Adipocyte (in vitro differentiated cells): ENCODE results near the gene F13A1.
"Not testable (repeated sequence)": the region's sequence is repeated elsewhere in the genome, so short reads cannot be mapped to it uniquely, and the experiment has no call there.

Experiments
- DNase-seq: peaks from one replicate; pipeline ENCODE4 v3.0.0-alpha.2; 2015; ENCODE audit warnings: low read depth
- H3K27me3 ChIP-seq: replicated peaks from 2 replicates; pipeline ENCODE4 v1.7.0; 2013; ENCODE audit warnings: mild to moderate bottlenecking, low read length, moderate library complexity; ENCODE audit not compliant: control insufficient read depth, insufficient read depth
- H3K36me3 ChIP-seq: 2 replicates; pipeline ENCODE4 v1.7.0; 2013; ENCODE audit warnings: low read length, mild to moderate bottlenecking, moderate library complexity; ENCODE audit not compliant: control insufficient read depth, insufficient read depth, severe bottlenecking
- H3K4me1 ChIP-seq: 2 replicates; pipeline ENCODE4 v1.7.0; 2013; ENCODE audit warnings: mild to moderate bottlenecking, low read length, moderate library complexity; ENCODE audit not compliant: control insufficient read depth, insufficient read depth
- H3K4me3 ChIP-seq: 2 replicates; pipeline ENCODE4 v1.7.0; 2013; ENCODE audit warnings: mild to moderate bottlenecking, low read length, moderate library complexity
- H3K9ac ChIP-seq: 2 replicates; pipeline ENCODE4 v1.7.0; 2013; ENCODE audit warnings: mild to moderate bottlenecking, low read length, moderate library complexity
- H3K9me3 ChIP-seq: 2 replicates; pipeline ENCODE4 v1.7.0; 2013; ENCODE audit warnings: mild to moderate bottlenecking, low read length, moderate library complexity; ENCODE audit not compliant: control insufficient read depth

Gene F13A1

GRCh38 chr6:6317386-6317785 lies 3.1 kb downstream of the F13A1 start:
- Histone ChIP-seq H3K4me3 (no peak overlapping the region), H3K36me3 (no peaks in the 10 kb centered on the region), H3K27me3 (peaks cover 42% of the 10 kb centered on the region)

DNA sequence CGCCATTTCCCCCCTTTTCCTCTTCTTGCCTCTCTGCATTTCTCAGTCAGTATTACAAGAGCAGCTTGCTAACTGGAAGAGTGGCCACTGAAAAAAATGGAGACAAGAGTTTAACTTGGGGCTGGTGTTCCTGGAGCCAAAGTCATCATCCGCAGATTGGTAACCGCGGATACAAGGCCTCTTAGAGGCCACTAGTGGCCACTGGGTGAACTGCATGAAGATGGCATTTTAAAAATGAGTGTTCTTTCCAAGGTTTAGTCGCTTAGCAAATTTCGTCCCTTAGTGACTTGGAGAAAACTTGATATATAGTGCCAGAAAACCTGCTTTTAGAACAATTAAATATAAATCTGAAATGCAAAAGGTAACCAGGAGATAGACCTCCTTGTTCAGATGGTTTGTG lies 4.8 kb downstream of the F13A1 start:
- H3K9me3 ChIP-seq, result no peaks in the 10 kb centered on the region
- H3K27me3 ChIP-seq, result peaks cover 37% of the 10 kb centered on the region
- no peaks in the 10 kb centered on the region for H3K4me1 ChIP-seq
- H3K9ac ChIP-seq, result no peak overlapping the region
- peak; percentile 50 for DNase-seq
- no peaks in the 10 kb centered on the region for H3K36me3 ChIP-seq
- no peak overlapping the region for H3K4me3 ChIP-seq

More at GRCh38 chr6:6317386-6317785, 3.1 kb downstream of the F13A1 start:
- H3K9me3 ChIP-seq, result no peaks in the 10 kb centered on the region
- no peak overlapping the region for H3K9ac ChIP-seq
- no peak for DNase-seq
- no peaks in the 10 kb centered on the region for H3K4me1 ChIP-seq

- Histone ChIP-seq H3K27me3 (peaks cover 36% of the 10 kb centered on the region), H3K4me3 (no peak overlapping the region), H3K9ac (no peak overlapping the region), H3K4me1 (no peaks in the 10 kb centered on the region), H3K36me3 (no peaks in the 10 kb centered on the region), H3K9me3 (no peaks in the 10 kb centered on the region)
- no peak for DNase-seq
Observed at GRCh38 chr6:6314596-6314995, 5.9 kb downstream of the F13A1 start.

DNA sequence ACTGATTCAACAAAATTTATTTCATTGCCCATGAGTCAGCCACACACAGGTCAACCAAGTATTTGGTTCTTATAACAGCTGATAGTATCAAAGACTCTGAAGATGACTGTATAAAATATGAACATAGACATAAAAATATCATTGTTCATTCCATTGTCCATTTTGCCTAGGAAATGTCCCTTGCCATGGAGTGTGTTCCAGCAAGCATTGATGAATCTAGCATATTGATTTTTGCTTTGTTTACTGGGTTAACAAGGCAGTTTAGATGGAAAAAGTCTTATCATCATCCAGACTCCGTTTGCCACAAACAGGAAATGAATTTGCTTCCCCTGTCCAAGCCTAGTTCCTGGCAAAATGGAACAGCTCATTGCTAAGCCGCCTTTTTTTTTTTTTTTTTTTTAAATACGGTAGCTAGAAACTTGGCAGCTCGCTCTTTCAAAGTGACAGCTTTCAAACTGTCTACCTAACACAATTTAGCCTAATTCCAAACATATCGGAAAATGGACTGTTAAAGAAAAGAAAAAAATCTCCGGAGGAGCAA lies 7.5 kb downstream of the F13A1 start:
- H3K4me1 ChIP-seq, result no peaks in the 10 kb centered on the region
- DNase-seq, result no peak
- H3K9ac ChIP-seq, result no peak overlapping the region
- no peaks in the 10 kb centered on the region for H3K9me3 ChIP-seq
- H3K36me3 ChIP-seq, result no peaks in the 10 kb centered on the region
- H3K4me3 ChIP-seq, result no peak overlapping the region
- H3K27me3 ChIP-seq, result peaks cover 31% of the 10 kb centered on the region

GRCh38 chr6:6305575-6305974 lies 14.9 kb downstream of the F13A1 start:
- H3K27me3 ChIP-seq, result peaks cover 34% of the 10 kb centered on the region
- no peaks in the 10 kb centered on the region for H3K36me3 ChIP-seq
- peaks cover 3% of the 10 kb centered on the region for H3K9me3 ChIP-seq
- H3K9ac ChIP-seq, result no peak overlapping the region
- H3K4me3 ChIP-seq, result no peak overlapping the region
- no peak for DNase-seq
- H3K4me1 ChIP-seq, result no peaks in the 10 kb centered on the region

DNA sequence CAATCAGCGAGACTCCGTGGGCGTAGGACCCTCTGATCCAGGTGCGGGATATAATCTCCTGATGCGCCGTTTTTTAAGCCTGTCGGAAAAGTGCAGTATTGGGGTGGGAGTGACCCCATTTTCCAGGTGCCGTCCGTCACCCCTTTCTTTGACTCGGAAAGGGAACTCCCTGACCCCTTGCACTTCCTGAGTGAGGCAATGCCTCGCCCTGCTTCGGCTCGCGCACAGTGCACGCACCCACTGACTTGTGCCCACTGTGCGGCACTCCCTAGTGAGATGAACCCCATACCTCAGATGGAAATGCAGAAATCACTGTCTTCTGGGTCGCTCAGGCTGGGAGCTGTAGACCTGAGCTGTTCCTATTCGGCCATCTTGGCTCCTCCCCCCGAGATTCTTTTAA lies 20.1 kb downstream of the F13A1 start:
- not testable (repeated sequence) for H3K36me3 ChIP-seq, H3K9me3 ChIP-seq, DNase-seq, H3K27me3 ChIP-seq, H3K9ac ChIP-seq, H3K4me3 ChIP-seq, H3K4me1 ChIP-seq

GRCh38 chr6:6293317-6293716 lies 27.1 kb downstream of the F13A1 start:
- DNase-seq, result no peak
- Histone ChIP-seq H3K27me3 (peaks cover 21% of the 10 kb centered on the region), H3K4me3 (no peak overlapping the region), H3K9ac (no peak overlapping the region), H3K9me3 (no peaks in the 10 kb centered on the region), H3K4me1 (no peaks in the 10 kb centered on the region), H3K36me3 (no peaks in the 10 kb centered on the region)

DNA sequence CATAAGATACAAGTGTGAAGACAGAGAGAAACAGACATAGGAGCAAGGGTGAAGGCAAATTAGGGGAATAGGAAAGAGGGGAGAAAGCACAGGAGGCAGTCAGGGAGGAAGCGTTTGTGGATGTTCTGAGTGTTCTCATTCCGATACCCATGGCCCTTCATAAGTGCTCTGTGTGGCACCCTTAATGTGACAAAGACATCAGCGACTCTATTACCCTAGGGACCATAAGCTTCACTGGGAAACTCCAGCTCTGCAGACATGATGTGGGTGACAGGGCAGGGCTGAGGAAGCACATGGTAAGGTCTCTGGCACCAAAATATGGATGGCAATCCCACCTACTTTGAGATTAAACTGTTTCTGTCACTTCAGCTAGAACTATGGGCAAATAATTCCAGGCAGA lies 33.0 kb downstream of the F13A1 start:
- no peaks in the 10 kb centered on the region for H3K36me3 ChIP-seq
- peaks cover 23% of the 10 kb centered on the region for H3K27me3 ChIP-seq
- no peak overlapping the region for H3K4me3 ChIP-seq
- peaks cover 5% of the 10 kb centered on the region for H3K4me1 ChIP-seq
- H3K9me3 ChIP-seq, result no peaks in the 10 kb centered on the region
- DNase-seq, result no peak
- no peak overlapping the region for H3K9ac ChIP-seq

DNA sequence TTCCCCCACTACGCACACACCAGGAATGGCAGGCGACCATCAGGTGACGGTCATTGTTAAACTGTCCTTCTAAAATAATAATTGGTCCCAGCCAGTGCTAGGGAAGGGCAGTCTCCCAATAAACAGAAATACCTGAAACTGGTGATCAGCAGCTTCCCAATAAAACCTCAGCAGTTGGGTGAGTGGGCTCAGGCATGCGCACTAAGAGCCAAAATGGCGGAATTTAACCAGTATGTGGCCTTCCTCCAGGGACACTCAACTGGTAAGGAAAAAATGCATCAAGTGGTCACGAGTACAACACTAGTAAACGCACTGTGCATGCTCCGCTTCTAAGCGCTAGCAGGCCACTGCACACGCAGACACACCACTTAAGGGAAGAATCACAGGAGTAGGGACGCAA lies 34.8 kb downstream of the F13A1 start:
- Histone ChIP-seq H3K9me3 (no peaks in the 10 kb centered on the region), H3K9ac (no peak overlapping the region), H3K4me3 (no peak overlapping the region), H3K36me3 (no peaks in the 10 kb centered on the region), H3K4me1 (peaks cover 5% of the 10 kb centered on the region), H3K27me3 (peaks cover 14% of the 10 kb centered on the region)
- no peak for DNase-seq

DNA sequence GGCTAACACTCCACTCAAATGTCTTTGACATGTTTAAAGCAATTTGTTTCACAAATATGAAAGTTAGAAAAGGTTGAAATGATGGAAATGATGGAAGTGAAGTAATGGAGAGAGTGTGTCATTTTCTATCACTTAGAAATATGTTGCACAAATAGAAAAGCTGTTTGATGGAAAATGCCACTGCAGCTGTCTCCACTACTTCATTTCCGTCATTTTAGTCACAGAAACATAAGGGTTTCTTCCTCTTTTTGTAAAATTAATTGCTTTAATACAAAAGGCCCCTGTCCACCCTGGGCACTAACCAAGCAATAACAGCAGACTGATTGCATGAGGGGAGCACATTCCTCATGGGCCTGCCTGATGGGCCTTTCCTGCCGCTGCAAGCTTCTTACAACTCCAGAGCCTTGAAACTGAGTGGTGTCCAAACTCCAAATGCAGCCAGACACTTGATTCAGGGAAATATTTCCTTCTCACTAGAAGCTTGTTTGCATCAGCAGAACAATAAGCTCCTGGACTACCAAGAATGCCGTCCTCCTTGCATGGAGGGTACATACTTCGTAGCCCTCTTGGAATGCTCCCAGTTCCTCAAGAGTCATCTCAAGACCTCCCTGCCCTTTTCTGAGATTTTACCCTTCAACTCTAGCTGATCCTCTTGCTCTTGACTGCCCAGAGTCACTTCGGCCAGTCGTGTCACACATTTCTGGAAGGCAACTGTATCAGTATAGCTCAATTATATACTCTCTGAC lies 36.1 kb downstream of the F13A1 start:
- DNase-seq, result no peak
- H3K27me3 ChIP-seq, result peaks cover 26% of the 10 kb centered on the region
- no peak overlapping the region for H3K4me3 ChIP-seq
- H3K9ac ChIP-seq, result no peak overlapping the region
- no peaks in the 10 kb centered on the region for H3K36me3 ChIP-seq
- peaks cover 5% of the 10 kb centered on the region for H3K4me1 ChIP-seq
- H3K9me3 ChIP-seq, result no peaks in the 10 kb centered on the region

GRCh38 chr6:6283746-6284145 lies 36.7 kb downstream of the F13A1 start:
- peaks cover 5% of the 10 kb centered on the region for H3K4me1 ChIP-seq
- H3K36me3 ChIP-seq, result no peaks in the 10 kb centered on the region
- no peaks in the 10 kb centered on the region for H3K9me3 ChIP-seq
- DNase-seq, result no peak
- no peak overlapping the region for H3K9ac ChIP-seq
- peaks cover 22% of the 10 kb centered on the region for H3K27me3 ChIP-seq
- no peak overlapping the region for H3K4me3 ChIP-seq

DNA sequence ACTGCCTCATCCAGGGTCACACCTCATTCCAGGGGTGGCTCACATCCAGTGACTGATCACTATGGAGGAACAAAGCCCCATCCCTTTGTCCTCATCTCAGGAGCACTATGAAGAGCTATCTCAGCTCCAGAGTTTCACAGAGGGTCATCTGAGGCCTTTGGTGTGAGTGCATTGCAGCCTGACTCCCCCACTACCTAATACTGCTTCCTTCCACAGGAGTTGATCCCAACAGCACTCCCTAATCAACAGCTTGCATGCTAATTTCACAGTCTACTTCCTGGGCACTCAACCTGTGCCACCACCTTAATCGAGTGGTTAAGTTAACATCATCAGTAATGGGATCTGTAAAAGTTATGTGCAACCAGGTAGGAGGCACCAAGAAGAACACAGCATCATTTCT lies 37.7 kb downstream of the F13A1 start:
- Histone ChIP-seq H3K27me3 (peaks cover 30% of the 10 kb centered on the region), H3K36me3 (no peaks in the 10 kb centered on the region), H3K4me1 (peaks cover 5% of the 10 kb centered on the region), H3K9ac (no peak overlapping the region), H3K4me3 (no peak overlapping the region), H3K9me3 (no peaks in the 10 kb centered on the region)
- DNase-seq, result no peak
